Bladder microvascular endothelial cell (primary cell): ENCODE measurements around the gene SDHD. TPM values are rescaled to one million over a fixed set of nuclear protein-coding genes. Genes with fewer than 3 reads are reported as not detected.

ENCODE experiments used
- total RNA-seq: library from RNA; depleted of rRNA; stranded (reverse); fragments of >200 nt; gene quantifications from 2 replicates; pipeline ENCODE4 v1.2.3, GENCODE V29; 2014

SDHD gene
- 137 and 142 TPM in 2 replicates for total RNA-seq

GRCh38 chr11:112086422-112087191, at the start of gene SDHD, which contains the start of gene TIMM8B:
Gene SDHD (plus strand): TSS chr11:112086873. CDS start chr11:112086908, 35 bp downstream.
Gene TIMM8B (minus strand): TSS chr11:112086756. CDS start chr11:112086723, 33 bp downstream.

GRCh38 chr11:112073941-112074811, 12.5 kb upstream of the SDHD start, which contains the start of the genes NKAPD1 and PIH1D2:
Gene NKAPD1 (plus strand): TSS chr11:112074299. CDS start chr11:112075575, 1,276 bp downstream.
Gene PIH1D2 (minus strand): TSS chr11:112074017. CDS start chr11:112073174, 843 bp downstream.

Other genes with a start within 250 kb of the SDHD start
- gene ALG9, start 215.3 kb upstream of the SDHD start, total RNA-seq = 14.2 and 24.9 TPM in 2 replicates
- gene FDXACB1, start 207.7 kb upstream of the SDHD start, total RNA-seq = 1.3 and 1.6 TPM in 2 replicates
- gene CFAP68, start 207.3 kb upstream of the SDHD start, total RNA-seq = 4.4 and 5.0 TPM in 2 replicates
- gene CRYAB, start 175.1 kb upstream of the SDHD start, total RNA-seq = 0.81 and 1.0 TPM in 2 replicates
- not detected in 2 replicates for gene HSPB2, start 174.1 kb upstream of the SDHD start, total RNA-seq
- 0.16 and 0.25 TPM in 2 replicates for gene C11orf52, start 168.0 kb upstream of the SDHD start, total RNA-seq
- gene DIXDC1, start 149.5 kb upstream of the SDHD start, total RNA-seq = 7.7 and 18.3 TPM in 2 replicates
- 21.9 and 30.6 TPM in 2 replicates for gene DLAT, start 61.5 kb upstream of the SDHD start, total RNA-seq
- 0.63 and 0.97 TPM in 2 replicates for gene PIH1D2, start 12.9 kb upstream of the SDHD start, total RNA-seq
- gene NKAPD1, start 12.6 kb upstream of the SDHD start, total RNA-seq = 9.6 and 14.7 TPM in 2 replicates
- gene TIMM8B, start 117 bp upstream of the SDHD start, total RNA-seq = 75.5 and 81.9 TPM in 2 replicates
- gene IL18, start 77.2 kb downstream of the SDHD start, total RNA-seq = 0.13 and 0.16 TPM in 2 replicates
- gene TEX12, start 80.5 kb downstream of the SDHD start, total RNA-seq = not detected in 2 replicates
- gene BCO2, start 88.6 kb downstream of the SDHD start, total RNA-seq = 0.65 and 1.9 TPM in 2 replicates
- gene PTS, start 139.6 kb downstream of the SDHD start, total RNA-seq = 20.7 and 32.2 TPM in 2 replicates
- not detected in 2 replicates for gene PLET1, start 174.0 kb downstream of the SDHD start, total RNA-seq